OCI-LY1 (cell line): ENCODE measurements around the gene TNFRSF1A.

Source experiments
- EZH2 ChIP-seq: fragments of 200-600 bp; sonication (generic), shearing (Covaris generic); IDR thresholded peaks from 2 replicates; pipeline ENCODE4 v1.8.0; 2017; ENCODE audit warnings: borderline replicate concordance, mixed run types, mild to moderate bottlenecking, antibody characterized with exemption, low read length, moderate library complexity, mixed read lengths
- TF ChIP-seq, protein P1 (sequence below): fragments of 200-600 bp; sonication (generic), shearing (Covaris generic); IDR thresholded peaks from 2 replicates; pipeline ENCODE4 v1.5.1; 2017; ENCODE audit warnings: mild to moderate bottlenecking, antibody characterized with exemption, low read length, moderate library complexity, mixed read lengths

DNA sequence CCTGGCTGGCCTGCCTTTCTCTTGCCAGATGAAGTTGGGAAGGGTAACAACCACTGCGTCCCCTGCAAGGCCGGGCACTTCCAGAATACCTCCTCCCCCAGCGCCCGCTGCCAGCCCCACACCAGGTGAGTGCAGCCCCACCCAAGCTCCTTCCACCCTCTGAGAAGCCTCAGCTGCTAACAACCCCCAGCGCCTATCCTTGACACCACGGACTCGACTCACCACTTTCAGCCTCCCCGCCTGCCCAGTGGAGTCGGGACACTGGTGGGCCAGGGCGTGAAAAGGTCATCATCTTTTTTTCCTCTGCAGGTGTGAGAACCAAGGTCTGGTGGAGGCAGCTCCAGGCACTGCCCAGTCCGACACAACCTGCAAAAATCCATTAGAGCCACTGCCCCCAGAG, 44.2 kb upstream of the TNFRSF1A start:
- TF ChIP-seq, protein P1, sequence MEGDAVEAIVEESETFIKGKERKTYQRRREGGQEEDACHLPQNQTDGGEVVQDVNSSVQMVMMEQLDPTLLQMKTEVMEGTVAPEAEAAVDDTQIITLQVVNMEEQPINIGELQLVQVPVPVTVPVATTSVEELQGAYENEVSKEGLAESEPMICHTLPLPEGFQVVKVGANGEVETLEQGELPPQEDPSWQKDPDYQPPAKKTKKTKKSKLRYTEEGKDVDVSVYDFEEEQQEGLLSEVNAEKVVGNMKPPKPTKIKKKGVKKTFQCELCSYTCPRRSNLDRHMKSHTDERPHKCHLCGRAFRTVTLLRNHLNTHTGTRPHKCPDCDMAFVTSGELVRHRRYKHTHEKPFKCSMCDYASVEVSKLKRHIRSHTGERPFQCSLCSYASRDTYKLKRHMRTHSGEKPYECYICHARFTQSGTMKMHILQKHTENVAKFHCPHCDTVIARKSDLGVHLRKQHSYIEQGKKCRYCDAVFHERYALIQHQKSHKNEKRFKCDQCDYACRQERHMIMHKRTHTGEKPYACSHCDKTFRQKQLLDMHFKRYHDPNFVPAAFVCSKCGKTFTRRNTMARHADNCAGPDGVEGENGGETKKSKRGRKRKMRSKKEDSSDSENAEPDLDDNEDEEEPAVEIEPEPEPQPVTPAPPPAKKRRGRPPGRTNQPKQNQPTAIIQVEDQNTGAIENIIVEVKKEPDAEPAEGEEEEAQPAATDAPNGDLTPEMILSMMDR = no peak
- no peak for TF ChIP-seq EZH2
